ENCODE data around the gene BBS9.

BBS9 gene

GRCh38 chr7:33646891-33647391, 517.6 kb downstream of the BBS9 start:
- no peaks in the 10 kb centered on the region for H3K27me3 ChIP-seq (ENCODE audit: insufficient read depth, low read depth)
- no peaks in the 10 kb centered on the region for H3K79me2 ChIP-seq (ENCODE audit: insufficient read depth, low read depth)
- no peaks in the 10 kb centered on the region for H4K20me1 ChIP-seq (ENCODE audit: insufficient read depth)
- no peak overlapping the region for H3K4me3 ChIP-seq (IDR thresholded peaks at IDR 0.05; ENCODE audit: insufficient read depth, low read depth, low read length)
- TF ChIP-seq CTCF (conservative IDR thresholded peaks at IDR 0.05; ENCODE audit: low read depth, low read length) = no peak
- H3K36me3 ChIP-seq (ENCODE audit: insufficient read depth) = no peaks in the 10 kb centered on the region
- no peaks in the 10 kb centered on the region for H3K4me1 ChIP-seq (ENCODE audit: low read depth, poor library complexity, severe bottlenecking)
- H2AFZ ChIP-seq (ENCODE audit: low read depth) = no peak overlapping the region
- no peak overlapping the region for H3K4me2 ChIP-seq
- no peak overlapping the region for H3K9ac ChIP-seq
- H3K27ac ChIP-seq = no peak overlapping the region

- Histone ChIP-seq H4K20me1 (ENCODE audit: insufficient read depth) (no peaks in the 10 kb centered on the region), H3K36me3 (ENCODE audit: insufficient read depth) (no peaks in the 10 kb centered on the region), H3K4me2 (no peak overlapping the region), H3K27ac (no peak overlapping the region), H2AFZ (ENCODE audit: low read depth) (no peak overlapping the region), H3K4me3 (IDR thresholded peaks at IDR 0.05; ENCODE audit: insufficient read depth, low read depth, low read length) (no peak overlapping the region), H3K27me3 (ENCODE audit: insufficient read depth, low read depth) (no peaks in the 10 kb centered on the region), H3K9ac (no peak overlapping the region), H3K79me2 (ENCODE audit: insufficient read depth, low read depth) (no peaks in the 10 kb centered on the region), H3K4me1 (ENCODE audit: low read depth, poor library complexity, severe bottlenecking) (no peaks in the 10 kb centered on the region)
- TF ChIP-seq CTCF (conservative IDR thresholded peaks at IDR 0.05; ENCODE audit: low read depth, low read length) = no peak
These were observed 520.4 kb downstream of the BBS9 start for GRCh38 chr7:33649476-33650441.

GRCh38 chr7:33650828-33651227, 521.5 kb downstream of the BBS9 start:
- Histone ChIP-seq H4K20me1 (ENCODE audit: insufficient read depth) (no peaks in the 10 kb centered on the region), H3K27ac (no peak overlapping the region), H3K79me2 (ENCODE audit: insufficient read depth, low read depth) (no peaks in the 10 kb centered on the region), H2AFZ (ENCODE audit: low read depth) (no peak overlapping the region), H3K9ac (no peak overlapping the region), H3K4me2 (no peak overlapping the region), H3K27me3 (ENCODE audit: insufficient read depth, low read depth) (no peaks in the 10 kb centered on the region), H3K36me3 (ENCODE audit: insufficient read depth) (no peaks in the 10 kb centered on the region), H3K4me1 (ENCODE audit: low read depth, poor library complexity, severe bottlenecking) (no peaks in the 10 kb centered on the region), H3K4me3 (IDR thresholded peaks at IDR 0.05; ENCODE audit: insufficient read depth, low read depth, low read length) (no peak overlapping the region)
- no peak for TF ChIP-seq CTCF (conservative IDR thresholded peaks at IDR 0.05; ENCODE audit: low read depth, low read length)

- Histone ChIP-seq H3K27me3 (ENCODE audit: insufficient read depth, low read depth) (no peaks in the 10 kb centered on the region), H3K4me2 (no peak overlapping the region), H3K4me3 (IDR thresholded peaks at IDR 0.05; ENCODE audit: insufficient read depth, low read depth, low read length) (no peak overlapping the region), H3K36me3 (ENCODE audit: insufficient read depth) (no peaks in the 10 kb centered on the region), H3K4me1 (ENCODE audit: low read depth, poor library complexity, severe bottlenecking) (no peaks in the 10 kb centered on the region), H3K9ac (no peak overlapping the region), H4K20me1 (ENCODE audit: insufficient read depth) (no peaks in the 10 kb centered on the region), H3K79me2 (ENCODE audit: insufficient read depth, low read depth) (no peaks in the 10 kb centered on the region), H2AFZ (ENCODE audit: low read depth) (no peak overlapping the region), H3K27ac (no peak overlapping the region)
- TF ChIP-seq CTCF (conservative IDR thresholded peaks at IDR 0.05; ENCODE audit: low read depth, low read length) = no peak
These were observed 522.7 kb downstream of the BBS9 start for GRCh38 chr7:33651998-33652515.

Measured in KMS-11 (cell line).